Fibroblast of gingiva (primary cell): Measurements from ENCODE around the gene TEPSIN.

Experiments used
- DNase-seq: peaks from one replicate; pipeline ENCODE4 v3.0.0-alpha.2; 2011; ENCODE audit warnings: low read depth

TEPSIN gene, protein sequence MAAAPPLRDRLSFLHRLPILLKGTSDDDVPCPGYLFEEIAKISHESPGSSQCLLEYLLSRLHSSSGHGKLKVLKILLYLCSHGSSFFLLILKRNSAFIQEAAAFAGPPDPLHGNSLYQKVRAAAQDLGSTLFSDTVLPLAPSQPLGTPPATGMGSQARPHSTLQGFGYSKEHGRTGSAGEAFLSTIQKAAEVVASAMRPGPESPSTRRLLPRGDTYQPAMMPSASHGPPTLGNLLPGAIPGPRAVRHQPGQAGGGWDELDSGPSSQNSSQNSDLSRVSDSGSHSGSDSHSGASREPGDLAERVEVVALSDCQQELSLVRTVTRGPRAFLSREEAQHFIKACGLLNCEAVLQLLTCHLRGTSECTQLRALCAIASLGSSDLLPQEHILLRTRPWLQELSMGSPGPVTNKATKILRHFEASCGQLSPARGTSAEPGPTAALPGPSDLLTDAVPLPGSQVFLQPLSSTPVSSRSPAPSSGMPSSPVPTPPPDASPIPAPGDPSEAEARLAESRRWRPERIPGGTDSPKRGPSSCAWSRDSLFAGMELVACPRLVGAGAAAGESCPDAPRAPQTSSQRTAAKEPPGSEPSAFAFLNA

DNA sequence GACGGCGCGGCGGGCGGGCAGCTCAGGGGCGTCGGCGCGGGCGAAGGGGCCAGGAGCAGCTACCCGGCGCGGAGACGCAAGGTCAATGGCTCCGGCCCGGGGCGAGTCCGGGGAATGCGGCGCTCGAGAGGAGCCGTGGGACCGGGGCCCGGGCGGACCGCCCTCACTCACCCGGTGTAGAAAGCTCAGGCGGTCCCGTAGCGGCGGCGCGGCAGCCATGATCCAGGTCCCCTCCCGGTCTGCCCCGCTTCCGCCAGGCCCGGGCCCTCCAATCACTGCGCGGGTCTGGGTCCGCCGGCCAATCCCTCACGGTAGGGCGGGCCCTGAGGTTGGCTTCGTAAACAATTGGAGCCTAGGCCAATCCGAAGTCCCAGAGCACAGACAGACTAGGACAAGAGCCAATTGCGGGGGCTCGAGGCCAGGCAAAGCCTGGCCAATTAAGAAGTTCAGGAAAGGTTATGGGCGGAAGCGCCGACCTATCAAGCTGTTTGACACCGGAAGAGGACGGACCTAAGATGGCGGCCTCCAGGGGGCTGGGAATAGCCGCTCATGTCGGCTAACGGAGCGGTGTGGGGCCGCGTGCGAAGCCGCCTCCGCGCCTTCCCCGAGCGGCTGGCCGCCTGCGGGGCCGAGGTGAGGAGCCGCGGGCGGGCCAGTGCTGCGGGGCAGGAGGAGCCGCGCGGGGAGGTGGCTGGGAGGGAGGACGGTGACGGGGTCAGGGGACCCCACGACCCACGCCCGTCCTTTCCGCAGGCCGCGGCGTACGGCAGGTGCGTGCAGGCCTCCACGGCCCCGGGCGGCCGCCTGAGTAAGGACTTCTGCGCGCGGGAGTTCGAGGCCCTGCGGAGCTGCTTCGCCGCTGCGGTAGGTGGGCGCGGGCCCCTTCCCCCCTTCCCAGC is at the start of gene TEPSIN, which contains the start of gene NDUFAF8:
TEPSIN (minus strand) TSS at position 241 of the 899 bp plus-strand sequence; CDS start at position 219, 22 bp downstream.
NDUFAF8 (plus strand) TSS at position 504 of the 899 bp plus-strand sequence; CDS start at position 550, 46 bp downstream.
- peak; percentile 99 for DNase-seq

DNA sequence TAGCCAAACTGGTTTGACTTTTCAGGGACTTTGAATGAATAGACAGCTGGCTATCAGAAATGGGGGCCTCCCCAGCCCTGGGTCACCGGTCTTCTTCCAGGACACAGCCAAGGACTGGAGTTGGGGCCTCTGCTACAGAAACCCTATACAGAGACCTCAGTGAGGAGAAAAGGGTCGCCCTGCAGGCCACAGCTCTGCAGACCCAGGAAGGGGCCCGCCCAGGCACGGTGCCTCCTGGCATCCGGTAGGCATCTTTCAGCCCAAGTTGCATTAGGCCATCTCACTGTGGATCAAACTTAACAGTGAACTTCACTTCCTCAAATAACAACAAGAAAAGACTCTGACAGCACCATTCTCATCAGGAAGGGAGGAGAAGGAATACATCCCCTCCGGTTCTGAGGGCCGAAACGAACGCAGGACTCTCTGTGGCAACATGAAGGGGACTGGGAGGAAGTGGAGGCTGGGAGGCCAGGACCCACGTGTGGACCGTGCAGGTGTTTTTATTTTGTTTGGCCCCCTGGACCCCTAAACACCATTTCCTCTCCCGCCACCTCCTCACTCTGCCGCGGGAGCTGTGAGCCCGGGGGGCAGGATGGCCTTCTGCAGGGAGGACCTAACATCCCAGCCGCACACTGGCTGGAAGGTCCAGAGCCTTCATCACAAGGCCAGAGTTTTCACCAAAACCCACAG is 49.0 kb upstream of the TEPSIN start:
- no peak for DNase-seq

DNA sequence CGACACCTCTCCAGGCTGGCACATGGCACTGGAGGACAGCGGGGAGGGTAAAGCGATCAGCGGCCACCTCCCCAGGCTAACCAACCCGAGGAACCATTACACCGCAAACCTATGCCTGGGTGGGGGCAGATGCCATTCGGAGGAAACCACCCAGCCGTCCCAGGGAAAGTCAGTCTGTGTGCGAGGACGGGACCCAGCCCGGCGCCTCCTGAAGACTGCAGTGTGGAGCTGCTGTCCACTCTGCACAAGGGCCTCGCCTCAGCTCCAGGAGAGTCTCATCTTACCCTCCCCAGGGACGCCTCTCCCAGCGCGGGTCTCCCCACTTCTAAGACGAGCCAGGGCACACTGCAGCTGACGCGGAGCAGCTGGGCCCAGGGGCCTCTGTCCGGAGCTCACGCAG is 48.3 kb upstream of the TEPSIN start:
- DNase-seq, result no peak

DNA sequence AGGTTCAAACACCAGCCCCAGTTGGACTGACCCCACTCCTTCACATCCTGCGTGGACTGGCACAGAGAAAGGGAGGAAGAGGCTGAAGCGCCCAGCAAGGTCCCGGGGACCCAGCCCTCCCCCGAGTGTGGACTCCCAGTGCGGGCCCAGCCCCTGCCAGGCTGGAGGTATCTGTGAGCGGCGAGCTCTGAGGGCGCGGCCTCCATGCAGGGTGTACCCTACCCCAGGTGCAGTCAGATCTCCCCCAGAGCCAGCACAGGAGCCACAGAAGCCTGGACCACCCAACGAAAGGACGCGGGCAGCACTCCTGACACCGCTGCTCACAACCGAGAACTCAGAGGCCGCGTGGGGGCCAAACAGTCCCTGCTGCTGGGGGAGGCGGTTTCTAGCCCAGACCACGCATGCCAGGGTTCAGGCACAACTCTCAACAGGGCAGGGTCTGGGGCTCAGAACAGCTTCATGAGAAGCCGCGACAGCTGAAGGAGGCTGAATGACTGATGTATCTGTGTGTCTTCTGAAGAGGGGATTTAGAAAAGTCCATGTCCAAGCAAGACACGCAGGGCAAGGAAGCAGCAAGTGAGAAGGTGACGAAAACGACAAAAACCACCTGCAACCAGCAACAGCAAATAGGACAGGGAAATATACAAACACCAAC is 47.8 kb upstream of the TEPSIN start:
- no peak for DNase-seq

DNA sequence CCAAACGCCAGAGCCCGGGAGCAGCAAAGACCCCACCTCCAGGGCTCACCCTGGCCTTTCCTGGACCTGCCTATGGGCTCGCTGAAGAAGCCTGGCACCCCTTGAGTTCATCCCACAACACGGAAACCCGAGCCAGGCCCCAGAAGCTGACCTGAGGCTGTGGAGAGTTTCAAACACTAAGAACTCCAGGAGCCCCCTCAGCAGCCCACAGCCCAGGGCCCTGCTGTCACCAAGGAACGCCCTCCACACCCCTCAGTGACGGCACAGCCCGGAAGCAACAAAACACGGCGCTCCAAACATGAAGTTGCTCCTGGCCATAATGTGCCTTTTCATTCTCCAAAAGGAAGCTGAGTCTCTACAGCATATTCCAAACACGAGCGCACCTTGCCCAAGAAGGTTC is 47.0 kb upstream of the TEPSIN start:
- no peak for DNase-seq

DNA sequence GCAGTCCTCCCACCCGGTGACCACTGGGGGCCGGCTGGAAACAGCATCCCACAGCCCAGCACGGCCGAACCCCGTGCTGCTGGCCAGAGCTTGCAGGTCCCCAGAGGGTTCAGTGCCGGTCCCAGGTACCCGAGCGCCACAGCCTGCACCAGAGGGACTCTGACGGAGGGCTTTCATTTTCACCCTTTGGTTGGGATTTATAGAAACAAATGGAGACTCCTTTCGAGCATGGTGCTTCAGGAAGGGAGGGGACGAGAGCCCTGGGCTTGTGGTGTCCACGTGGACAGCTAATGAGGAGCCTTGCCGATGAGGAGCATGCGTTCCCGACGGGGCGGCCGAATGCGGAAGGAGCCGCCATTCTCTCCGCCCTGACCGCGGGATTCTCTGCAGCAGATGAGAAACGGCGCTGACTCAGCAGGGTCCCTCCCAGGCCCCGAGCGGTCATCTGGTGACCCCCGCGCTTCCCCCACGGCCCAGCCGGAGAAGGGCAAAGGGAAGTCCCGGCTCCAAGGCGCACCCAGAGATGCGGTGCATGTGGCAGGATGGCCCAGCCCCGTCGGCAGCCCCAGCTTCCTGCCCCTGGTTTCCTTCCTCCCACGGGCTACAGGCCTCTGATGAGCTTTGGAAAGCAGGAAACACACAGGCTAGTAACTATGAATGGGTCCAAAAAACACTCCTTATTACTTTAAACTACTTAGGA is 46.5 kb upstream of the TEPSIN start:
- peak; percentile 35 for DNase-seq

DNA sequence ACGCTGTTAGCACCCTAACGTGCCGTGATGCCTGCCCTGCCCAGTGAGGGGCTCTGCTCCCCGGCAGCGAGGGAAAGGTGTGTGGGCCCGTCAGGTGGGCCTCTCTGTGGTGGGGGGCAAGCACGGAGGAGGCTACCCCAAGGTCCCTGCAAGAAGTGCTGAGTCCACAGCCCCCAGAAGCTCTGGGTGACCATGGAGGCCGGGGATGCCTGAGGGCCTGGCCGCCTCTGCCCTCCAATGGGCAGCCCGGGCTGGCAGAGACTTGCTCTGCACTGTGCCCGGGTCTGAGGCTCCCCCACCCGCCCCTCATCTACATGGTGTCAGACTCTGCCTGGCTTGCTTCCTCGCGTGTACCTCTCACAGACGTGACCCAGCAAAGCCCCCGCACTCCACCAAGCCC is 44.0 kb upstream of the TEPSIN start:
- no peak for DNase-seq

DNA sequence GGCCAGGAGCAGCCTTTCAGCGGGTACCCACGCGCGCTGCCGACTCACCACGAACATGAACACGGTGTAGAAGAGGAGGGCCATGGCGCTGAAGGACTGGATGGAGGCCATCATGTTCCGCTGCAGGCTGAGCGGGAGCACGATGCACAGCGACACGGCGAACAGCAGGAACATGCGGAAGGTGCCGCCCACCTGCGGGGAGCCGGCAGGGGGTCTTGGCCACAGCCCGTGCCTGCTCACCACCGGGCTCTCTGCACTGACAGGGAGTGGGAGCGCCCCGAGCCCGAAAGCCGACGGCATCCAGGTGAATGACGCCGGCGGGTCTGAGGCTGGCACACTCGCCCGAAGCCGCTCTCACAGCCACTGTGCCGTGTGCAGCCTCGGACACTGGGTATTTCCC is 43.3 kb upstream of the TEPSIN start:
- DNase-seq, result no peak

DNA sequence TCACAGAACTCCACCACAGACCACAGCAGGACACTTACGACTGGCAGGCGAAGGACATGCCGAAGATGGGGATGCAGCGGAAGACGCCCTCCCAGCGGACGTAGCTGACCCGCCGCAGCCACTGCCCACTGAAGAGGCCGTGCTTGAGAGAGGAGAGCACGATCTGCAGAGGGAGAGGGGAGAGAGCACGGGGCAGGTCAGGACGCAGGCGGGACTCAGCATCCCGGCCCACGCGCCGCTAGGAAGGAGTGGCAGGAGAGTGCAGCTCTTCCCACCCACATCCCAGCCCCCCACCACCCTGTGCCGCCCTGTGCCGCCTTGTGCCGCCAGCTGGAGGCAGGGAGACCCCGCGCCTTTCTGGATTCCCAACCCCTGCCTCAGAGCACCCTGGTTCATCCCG is 41.7 kb upstream of the TEPSIN start:
- DNase-seq, result no peak

DNA sequence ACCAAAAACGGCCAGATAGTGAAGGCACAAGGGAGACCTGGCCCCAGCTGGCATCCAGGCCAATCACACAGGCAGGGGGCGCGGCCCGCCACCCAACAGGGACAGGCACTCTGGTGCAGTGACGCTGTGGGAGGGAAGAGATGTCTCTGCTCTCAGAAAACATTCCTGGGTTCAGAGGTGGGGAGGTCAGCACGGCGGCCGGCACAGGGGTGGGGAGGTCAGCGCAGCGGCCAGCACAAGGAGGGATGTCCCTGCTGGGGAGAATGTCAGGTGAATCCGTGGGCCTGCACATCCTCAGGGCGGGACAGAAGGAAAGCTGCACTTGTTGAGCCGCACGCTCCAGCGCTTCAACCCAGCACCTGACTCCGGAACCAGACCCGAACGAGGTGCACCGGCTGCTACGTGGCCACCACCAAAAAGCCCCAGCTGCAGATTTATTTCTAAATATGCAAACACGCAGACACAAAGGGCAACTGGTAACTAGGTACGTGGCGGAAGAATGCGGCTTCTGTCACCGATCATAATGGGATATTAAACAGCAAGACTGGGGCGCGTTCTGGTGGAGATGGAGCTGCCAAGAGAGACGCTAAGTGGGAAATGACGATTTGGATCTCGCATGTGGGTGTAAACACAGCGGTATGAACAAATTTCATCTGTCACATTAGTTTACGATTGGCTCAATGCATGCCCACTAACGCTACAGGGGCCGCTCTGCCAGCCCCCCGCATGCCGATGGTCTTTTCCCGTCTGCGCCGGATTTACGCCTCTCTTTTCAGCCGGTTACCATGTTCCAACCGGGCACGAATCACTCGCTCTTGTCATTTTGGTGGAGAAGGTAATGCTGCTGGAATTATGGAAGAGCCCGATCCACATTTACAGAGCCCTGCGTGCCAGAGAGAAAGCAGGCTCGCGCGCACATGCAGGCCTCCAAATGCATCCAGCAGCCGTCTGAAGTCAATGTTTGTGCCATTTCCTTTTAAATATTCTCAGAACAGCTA is 40.7 kb upstream of the TEPSIN start:
- DNase-seq, result no peak

DNA sequence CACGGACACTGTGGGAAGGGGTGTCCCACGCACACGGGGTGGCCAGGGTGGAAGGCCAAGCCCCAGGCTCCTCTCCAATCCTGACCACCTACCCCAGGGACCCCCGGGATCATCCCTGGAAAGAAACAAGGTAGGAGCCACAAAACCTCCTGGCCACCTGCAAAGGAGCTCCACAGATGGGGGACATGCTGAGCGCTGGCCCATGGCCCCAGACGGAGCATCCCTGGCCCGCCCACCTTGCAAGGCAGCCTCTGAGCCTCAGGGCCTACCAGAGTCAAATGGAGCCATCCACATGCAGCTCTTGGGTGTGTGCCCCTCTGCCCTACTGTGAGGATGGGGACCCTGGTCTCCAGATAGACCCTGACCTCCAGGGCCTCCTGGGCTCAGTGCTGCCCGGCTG is 40.0 kb upstream of the TEPSIN start:
- no peak for DNase-seq

DNA sequence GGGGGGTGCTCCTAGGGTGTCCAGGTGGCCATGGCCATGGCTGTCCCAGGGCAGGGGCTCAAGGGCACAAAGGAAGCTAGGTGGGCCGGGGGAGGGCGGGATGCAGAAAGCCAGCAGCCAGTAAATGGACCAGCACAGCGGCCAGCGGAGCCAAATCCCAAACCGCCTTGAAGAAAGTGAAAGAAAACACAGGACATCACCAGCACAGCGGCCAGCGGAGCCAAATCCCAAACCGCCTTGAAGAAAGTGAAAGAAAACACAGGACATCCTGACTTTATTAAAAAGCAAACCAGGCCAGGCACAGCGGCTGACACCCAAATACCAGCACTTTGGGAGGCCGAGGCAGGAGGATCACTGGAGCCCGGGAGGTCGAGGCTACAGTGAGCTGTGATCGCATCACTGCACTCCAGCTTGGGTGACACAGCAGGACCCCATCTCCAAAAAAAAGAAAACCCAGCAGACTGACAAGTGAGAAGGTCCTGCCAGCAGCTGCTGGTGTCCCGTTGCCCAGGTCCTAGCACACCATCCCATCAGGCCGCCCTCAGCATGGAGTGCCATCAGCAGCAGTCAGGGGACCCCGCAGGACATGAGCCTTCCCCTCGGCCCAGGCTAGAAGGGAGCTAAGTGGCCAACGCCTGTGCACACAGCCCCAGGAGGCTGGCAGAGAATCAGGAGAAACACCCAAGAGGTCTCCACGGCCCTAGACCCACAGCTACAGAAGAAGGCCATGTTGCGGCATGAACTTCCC is 39.3 kb upstream of the TEPSIN start:
- DNase-seq, result no peak

DNA sequence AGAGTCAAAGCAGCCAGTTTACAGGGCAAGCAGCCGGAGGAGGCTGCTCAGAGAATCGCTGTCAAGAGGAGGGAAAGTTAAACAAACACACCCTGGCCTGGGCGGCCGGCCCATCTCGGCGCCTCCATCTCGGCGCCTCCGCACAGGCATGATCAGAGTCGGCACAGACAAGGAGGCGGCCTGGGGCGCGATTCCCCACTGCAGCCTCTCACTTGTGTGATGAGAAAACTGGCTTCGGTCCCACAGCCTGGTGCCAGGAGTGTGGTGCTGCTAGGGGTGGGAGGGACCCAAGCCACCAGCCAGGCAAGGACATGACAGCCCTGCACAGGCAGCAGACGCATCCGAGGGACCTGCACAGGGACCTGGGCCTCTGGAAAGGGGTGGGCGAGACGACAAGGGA is 38.6 kb upstream of the TEPSIN start:
- no peak for DNase-seq

DNA sequence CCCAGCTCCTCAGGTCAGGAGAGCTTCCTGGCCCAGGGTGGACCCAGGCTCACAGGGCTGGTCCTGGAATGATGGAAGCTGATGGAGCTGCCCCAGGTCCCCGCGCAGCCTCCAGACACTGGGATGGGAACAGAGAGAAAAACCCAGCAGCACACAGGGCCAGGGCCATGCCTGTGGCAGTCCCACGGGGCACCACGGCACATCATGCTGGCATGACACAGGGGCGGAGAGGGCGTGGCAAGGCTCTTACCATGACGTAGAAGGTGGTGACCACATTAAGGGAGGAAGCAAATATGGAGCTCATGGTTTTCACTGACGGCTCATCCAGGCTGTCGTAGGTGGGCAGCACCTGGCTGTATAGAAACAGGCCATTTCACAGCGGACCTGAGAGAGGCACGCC is 37.9 kb upstream of the TEPSIN start:
- no peak for DNase-seq

DNA sequence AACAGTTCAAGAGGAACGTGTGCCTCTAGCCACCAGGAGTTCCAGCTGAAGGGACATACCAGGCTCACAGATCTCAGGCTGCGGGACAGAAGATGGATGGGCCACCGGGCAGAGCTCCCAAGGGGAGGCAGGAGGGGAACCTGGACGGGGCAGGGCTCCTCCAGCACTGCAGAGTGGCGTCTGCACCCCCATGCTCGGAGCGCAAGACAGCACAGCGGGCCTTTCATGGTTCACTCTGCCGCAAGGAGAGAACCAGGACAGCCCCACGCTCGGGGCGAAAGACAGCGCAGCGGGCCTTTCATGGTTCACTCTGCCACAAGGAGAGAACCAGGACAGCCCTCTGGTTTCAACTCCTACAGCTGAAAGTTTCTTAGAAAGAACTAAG is 35.6 kb upstream of the TEPSIN start:
- DNase-seq, result no peak

DNA sequence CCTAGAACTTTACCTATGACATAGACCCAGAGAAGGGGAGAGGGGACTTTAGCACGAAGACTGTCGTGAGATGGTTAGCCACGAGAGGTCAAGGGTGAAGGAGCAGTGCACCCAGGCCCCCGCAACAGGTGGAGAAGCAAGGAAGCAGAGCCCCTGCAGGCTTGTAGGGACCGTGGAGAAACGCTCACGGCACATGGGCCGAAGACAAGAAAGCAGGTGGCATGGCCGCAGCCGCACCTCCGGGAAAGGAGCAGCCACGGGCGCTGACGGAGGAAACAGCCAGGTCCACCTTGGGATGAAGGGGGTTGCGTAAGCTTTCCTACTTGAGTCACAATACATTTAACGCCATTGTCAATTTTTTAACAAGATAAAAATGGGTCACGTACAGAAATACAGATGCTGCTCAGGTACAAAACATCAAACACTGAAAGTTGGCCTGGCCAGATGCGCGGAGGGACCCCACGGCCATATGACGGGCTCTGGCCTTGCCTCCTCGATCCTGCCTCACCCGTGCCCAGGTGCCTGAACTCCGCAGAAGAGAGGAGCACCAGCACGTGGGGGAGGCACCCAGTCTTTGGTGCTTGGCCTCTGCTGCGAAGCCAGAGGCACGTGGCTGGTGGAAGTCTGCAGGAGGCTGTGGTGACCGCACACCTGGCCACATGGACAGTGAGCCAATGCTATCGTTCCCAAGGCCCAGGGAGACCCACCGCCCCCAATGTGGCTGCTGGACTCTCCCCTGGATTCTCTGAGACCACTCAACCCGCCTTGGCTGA is 35.0 kb upstream of the TEPSIN start:
- DNase-seq, result no peak

DNA sequence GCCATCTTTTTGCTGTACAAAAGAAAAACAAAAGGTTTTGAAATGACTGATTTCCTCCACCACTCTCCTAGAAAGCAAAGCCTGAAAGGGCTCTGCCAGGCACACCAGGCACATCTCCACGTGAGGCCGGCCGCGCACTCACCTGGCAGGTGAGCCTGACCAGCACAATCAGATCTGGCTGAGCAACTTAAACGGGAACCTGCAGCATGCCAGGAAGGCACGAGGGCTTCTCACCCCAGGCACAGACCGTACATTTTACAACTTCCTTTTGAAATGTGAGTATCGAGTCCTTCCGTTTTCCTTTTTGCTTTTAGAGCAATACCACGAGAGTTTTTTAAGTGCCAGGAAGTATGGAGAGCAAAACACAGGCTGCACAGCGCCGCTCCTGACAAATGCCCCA is 33.8 kb upstream of the TEPSIN start:
- no peak for DNase-seq

DNA sequence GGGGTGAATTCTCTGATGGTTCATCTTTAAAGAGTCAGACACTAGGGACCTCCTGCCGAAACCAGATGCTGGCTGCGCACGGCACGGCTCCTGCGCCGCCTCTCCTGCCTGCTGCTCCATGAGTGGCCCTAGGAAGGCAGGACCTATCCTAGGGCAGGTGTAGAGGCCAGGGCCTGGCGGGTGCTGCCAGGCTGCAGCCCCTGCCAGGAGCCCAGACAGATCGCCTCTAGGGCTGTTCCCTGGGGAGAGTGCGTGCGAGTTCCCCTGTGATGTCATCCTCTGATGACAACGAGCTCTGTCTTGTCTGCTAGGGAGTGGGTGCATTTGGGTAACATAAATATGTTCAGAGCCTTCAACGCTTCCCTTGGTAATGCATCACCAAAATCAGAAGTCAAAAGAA is 32.4 kb upstream of the TEPSIN start:
- no peak for DNase-seq
